ENCODE data around the gene PRM1.
"Not testable (repeated sequence)": the region's sequence is repeated elsewhere in the genome, so short reads cannot be mapped to it uniquely, and the experiment has no call there.

The PRM1 gene

GRCh38 chr16:11296706-11297491 is 15.8 kb upstream of the PRM1 start:
- DNase-seq: no peak

GRCh38 chr16:11296351-11296705 is 15.2 kb upstream of the PRM1 start:
- DNase-seq: no peak

- no peak for DNase-seq
Measured at GRCh38 chr16:11295672-11296071, 14.5 kb upstream of the PRM1 start.

- DNase-seq: no peak
Measured at GRCh38 chr16:11292076-11292748, 11.1 kb upstream of the PRM1 start.

- no peak for DNase-seq
Measured at GRCh38 chr16:11291091-11291703, 10.1 kb upstream of the PRM1 start.

- DNase-seq: no peak
Measured at GRCh38 chr16:11290102-11290893, 9.2 kb upstream of the PRM1 start.

- not testable (repeated sequence) for DNase-seq
Measured at GRCh38 chr16:11289696-11290095, 8.6 kb upstream of the PRM1 start.

- DNase-seq: no peak
Measured at GRCh38 chr16:11289202-11289601, 8.1 kb upstream of the PRM1 start.

GRCh38 chr16:11285842-11286241 is 4.7 kb upstream of the PRM1 start:
- no peak for DNase-seq

- no peak for DNase-seq
Measured at GRCh38 chr16:11283820-11284248, 2.7 kb upstream of the PRM1 start.

- DNase-seq: no peak
Measured at GRCh38 chr16:11278681-11279628, 2.2 kb downstream of the PRM1 start.

- no peak for DNase-seq
Measured at GRCh38 chr16:11277607-11278337, 3.4 kb downstream of the PRM1 start.

- DNase-seq: no peak
Measured at GRCh38 chr16:11276896-11277593, 4.1 kb downstream of the PRM1 start.

GRCh38 chr16:11276143-11276895 is 4.8 kb downstream of the PRM1 start, which contains the start of gene PRM2:
TSS of gene PRM2 (minus strand) at chr16:11276480. CDS start at chr16:11276370, 110 bp downstream.
- no peak for DNase-seq

GRCh38 chr16:11274964-11275363 is 6.2 kb downstream of the PRM1 start:
- DNase-seq: no peak

GRCh38 chr16:11273721-11274324 is 7.3 kb downstream of the PRM1 start:
- no peak for DNase-seq

- DNase-seq: no peak
Measured at GRCh38 chr16:11272921-11273720, 8.0 kb downstream of the PRM1 start, which contains the start of gene PRM3. TSS of gene PRM3 (minus strand) at chr16:11273629. CDS start at chr16:11273595, 34 bp downstream.

- no peak for DNase-seq
Measured at GRCh38 chr16:11272484-11272883, 8.6 kb downstream of the PRM1 start.
